Muscle of leg (tissue), 11 donors: ENCODE data around the gene LMBRD2. TPM values are rescaled to one million over a fixed set of nuclear protein-coding genes. Genes with fewer than 3 reads are reported as not detected.

Experiments used
- DNase-seq: peaks from one replicate; pipeline ENCODE4 v3.0.0; 2013
- H3K27ac ChIP-seq: one replicate; pipeline ENCODE4 v1.5.1; 2013; ENCODE audit warnings: mild to moderate bottlenecking, low read length, control low read depth
- H3K27me3 ChIP-seq: one replicate; pipeline ENCODE4 v1.6.1; 2013; ENCODE audit warnings: low read length; ENCODE audit not compliant: control insufficient read depth, insufficient read depth
- H3K36me3 ChIP-seq: one replicate; pipeline ENCODE4 v1.6.1; 2013; ENCODE audit warnings: low read length; ENCODE audit not compliant: control insufficient read depth, insufficient read depth
- H3K4me1 ChIP-seq: one replicate; pipeline ENCODE4 v1.6.1; 2013; ENCODE audit warnings: low read length; ENCODE audit not compliant: control insufficient read depth, insufficient read depth
- H3K4me3 ChIP-seq: one replicate; pipeline ENCODE4 v1.5.1; 2013; ENCODE audit warnings: low read length, control low read depth
- H3K9me3 ChIP-seq: replicated peaks from 2 replicates; pipeline ENCODE4 v1.6.1; 2013; ENCODE audit warnings: low read depth, low read length; ENCODE audit not compliant: control insufficient read depth
- WGBS: methylation state at CpG from one replicate; pipeline ENCODE4 v1.1.5; 2013; ENCODE audit warnings: missing lambda C conversion rate; ENCODE audit not compliant: insufficient coverage; 5-methylcytosine and 5-hydroxymethylcytosine counted together
- polyA plus RNA-seq, 8 donors: library from polyadenylated mRNA; unstranded; fragments of 120-200 nt; gene quantifications; one replicate each; pipeline versions ENCODE4 v1.2.1 to v1.2.3, GENCODE V29; 2013; ENCODE audit warnings: inconsistent platforms in 1 of 8, low replicate concordance in 1 of 8; ENCODE audit not compliant: insufficient read length in 8 of 8, insufficient read depth in 1 of 8
- total RNA-seq: library from RNA; stranded (reverse); fragments of 120-200 nt; gene quantifications from one replicate; pipeline ENCODE4 v1.2.4, GENCODE V29; 2013

The LMBRD2 gene
- total and polyA plus RNA-seq, 9 donors, result 8.1 to 14.6 (median 11.1) TPM

DNA sequence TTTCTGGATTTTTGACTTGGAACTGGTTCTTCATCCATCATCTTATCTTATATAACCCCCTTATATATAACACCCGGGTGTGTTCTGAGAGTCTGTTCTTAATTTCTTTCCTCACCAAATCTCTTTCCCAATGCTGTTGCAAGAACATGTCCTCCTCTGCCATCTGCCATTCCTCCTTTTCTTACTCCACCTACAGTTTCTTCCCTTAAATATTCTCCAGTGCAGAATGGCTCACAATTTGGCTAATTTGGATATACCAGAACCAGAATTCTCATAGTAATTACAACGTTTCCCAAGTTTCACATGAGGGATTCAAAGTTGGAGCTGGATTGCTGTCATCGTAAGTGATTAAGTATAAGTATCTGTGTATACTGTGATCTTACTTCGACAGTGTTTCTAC is 28.3 kb upstream of the LMBRD2 start:
- no peaks in the 10 kb centered on the region for H3K9me3 ChIP-seq
- H3K27ac ChIP-seq, result no peak overlapping the region
- H3K27me3 ChIP-seq, result no peaks in the 10 kb centered on the region
- no peak overlapping the region for H3K4me3 ChIP-seq
- 92% methylated on average over 1 of the region's 4 CpGs for WGBS
- peaks cover 24% of the 10 kb centered on the region for H3K36me3 ChIP-seq
- H3K4me1 ChIP-seq, result no peaks in the 10 kb centered on the region
- no peak for DNase-seq

DNA sequence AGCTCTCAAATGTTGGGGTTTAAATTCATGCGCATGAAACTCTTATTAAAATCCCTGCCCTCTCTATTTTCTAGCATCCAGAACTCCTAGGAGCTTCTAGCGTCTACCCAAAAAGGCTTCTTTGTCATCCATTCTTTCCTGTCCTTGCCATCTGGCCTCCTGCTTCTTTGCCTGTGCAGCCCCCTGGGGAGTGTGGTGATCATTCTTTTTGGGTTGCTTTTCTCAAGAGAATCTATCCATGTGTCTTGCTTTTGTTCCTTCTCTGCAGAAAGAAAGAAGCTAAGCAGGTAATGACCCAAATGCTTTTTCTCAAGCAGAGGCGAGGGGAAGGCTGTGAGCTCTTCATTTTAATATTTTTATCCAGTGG is 26.8 kb upstream of the LMBRD2 start:
- no peaks in the 10 kb centered on the region for H3K4me1 ChIP-seq
- DNase-seq, result no peak
- no peak overlapping the region for H3K27ac ChIP-seq
- no peaks in the 10 kb centered on the region for H3K27me3 ChIP-seq
- H3K4me3 ChIP-seq, result no peak overlapping the region
- H3K9me3 ChIP-seq, result no peaks in the 10 kb centered on the region
- no CpG with 5 or more reads among the region's 3 CpGs for WGBS
- H3K36me3 ChIP-seq, result peaks cover 36% of the 10 kb centered on the region

DNA sequence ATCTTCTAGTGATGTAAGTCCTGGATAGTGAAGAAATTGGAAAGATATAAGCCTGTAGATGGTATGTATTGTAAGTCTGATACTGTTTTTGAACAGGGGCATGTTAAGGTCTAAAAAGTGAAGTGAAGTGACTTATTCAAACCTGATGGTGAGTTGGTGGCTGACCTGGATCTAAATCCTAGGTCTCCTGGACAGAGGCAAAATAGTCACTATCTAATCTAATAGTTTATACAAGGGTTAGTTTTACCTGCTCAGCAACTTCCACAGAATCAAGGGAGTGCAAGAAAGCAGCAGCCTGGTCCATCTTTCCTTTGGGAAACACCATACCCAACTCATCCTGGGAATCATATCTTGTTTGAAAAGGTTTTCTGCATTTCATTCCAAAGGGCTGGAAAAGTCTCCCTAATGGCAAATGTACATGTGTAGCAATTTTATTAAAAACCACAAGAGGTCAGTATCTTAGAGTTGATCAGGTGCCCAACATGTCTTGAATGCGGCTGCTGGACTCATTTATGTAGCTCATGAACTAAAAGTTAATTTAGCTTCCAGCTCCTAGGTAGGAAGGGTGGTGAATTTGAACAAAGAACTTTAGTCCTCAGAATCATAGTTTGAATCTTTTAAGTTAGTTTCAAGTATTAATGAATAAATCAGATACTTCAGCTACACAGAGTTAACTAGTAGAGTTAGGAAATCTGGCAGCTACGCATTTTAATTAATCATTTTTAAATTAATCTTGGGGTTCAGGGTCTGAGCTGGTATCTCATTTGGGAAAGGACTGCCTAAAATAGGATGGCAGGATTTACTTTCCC is 26.2 kb upstream of the LMBRD2 start:
- no peaks in the 10 kb centered on the region for H3K27me3 ChIP-seq
- peak; percentile 52 for DNase-seq
- no peak overlapping the region for H3K27ac ChIP-seq
- no peak overlapping the region for H3K4me3 ChIP-seq
- no peaks in the 10 kb centered on the region for H3K9me3 ChIP-seq
- no CpG with 5 or more reads among the region's 2 CpGs for WGBS
- H3K4me1 ChIP-seq, result no peaks in the 10 kb centered on the region
- peaks cover 40% of the 10 kb centered on the region for H3K36me3 ChIP-seq

DNA sequence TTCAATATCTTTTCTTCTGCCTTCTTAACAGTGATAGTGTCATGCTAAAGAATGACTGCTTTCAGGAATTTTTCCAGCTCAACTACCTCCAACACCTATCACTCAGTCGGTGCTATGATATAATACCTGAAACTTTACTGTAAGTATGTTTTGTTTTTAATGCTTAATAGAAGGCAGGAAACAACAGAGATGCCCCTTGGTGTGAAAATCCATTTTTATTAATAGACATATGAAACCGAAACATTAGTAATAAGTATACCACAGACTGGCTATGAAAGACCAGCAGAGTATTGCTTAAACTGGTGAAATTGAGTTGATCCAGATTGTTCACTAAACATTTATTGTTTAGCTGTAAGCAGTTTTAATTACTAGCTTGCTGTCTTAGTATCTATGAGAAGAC is 25.5 kb upstream of the LMBRD2 start:
- Histone ChIP-seq H3K27me3 (no peaks in the 10 kb centered on the region), H3K4me1 (no peaks in the 10 kb centered on the region), H3K36me3 (peaks cover 43% of the 10 kb centered on the region), H3K4me3 (no peak overlapping the region), H3K27ac (no peak overlapping the region), H3K9me3 (no peaks in the 10 kb centered on the region)
- no CpG with 5 or more reads among the region's 2 CpGs for WGBS
- no peak for DNase-seq

DNA sequence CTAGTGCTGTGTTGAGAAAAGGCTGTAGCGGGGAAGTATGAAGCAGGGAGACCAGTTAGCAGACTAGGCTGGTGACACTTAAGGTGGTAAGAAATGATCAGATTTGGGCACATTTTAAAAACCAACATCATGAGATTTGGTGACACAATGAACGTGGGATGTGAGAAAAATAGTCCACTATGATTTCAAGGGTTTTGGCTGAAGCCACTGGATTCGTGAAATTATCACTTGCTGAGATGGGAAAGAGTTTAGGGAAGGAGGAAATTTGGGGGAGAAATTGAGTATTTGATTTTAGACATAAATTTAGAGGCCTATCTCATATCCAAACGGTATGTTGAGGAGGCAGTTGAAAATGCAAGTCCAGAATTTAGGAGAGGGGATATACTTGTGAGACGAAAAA is 23.4 kb upstream of the LMBRD2 start:
- 90% methylated on average over 2 of the region's 5 CpGs for WGBS
- peaks cover 40% of the 10 kb centered on the region for H3K36me3 ChIP-seq
- H3K27ac ChIP-seq, result no peak overlapping the region
- H3K9me3 ChIP-seq, result no peaks in the 10 kb centered on the region
- no peaks in the 10 kb centered on the region for H3K27me3 ChIP-seq
- H3K4me1 ChIP-seq, result no peaks in the 10 kb centered on the region
- no peak overlapping the region for H3K4me3 ChIP-seq
- DNase-seq, result no peak

DNA sequence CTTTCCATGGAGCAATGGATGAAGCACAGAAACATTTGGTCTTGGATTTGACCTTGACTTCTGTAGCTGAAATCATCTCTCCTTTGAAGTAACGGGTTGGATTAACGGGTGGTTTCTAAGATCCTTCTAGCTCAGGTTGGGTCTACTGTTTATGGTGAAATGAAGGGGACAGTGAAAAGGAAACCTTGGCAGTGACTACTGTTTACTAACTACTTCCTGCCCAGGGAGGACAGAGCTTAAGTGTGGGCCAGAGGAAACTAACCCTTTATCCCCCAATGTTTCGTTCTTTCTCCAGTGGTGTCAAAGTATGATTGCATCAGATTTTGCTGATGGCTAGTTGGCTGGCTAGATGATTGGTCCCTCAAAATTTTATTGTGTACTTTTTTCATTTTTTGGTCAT is 22.4 kb upstream of the LMBRD2 start:
- H3K27ac ChIP-seq, result no peak overlapping the region
- H3K4me1 ChIP-seq, result no peaks in the 10 kb centered on the region
- no peaks in the 10 kb centered on the region for H3K9me3 ChIP-seq
- DNase-seq, result no peak
- no peak overlapping the region for H3K4me3 ChIP-seq
- H3K27me3 ChIP-seq, result no peaks in the 10 kb centered on the region
- peaks cover 39% of the 10 kb centered on the region for H3K36me3 ChIP-seq
- no CpG with 5 or more reads among the region's 3 CpGs for WGBS

DNA sequence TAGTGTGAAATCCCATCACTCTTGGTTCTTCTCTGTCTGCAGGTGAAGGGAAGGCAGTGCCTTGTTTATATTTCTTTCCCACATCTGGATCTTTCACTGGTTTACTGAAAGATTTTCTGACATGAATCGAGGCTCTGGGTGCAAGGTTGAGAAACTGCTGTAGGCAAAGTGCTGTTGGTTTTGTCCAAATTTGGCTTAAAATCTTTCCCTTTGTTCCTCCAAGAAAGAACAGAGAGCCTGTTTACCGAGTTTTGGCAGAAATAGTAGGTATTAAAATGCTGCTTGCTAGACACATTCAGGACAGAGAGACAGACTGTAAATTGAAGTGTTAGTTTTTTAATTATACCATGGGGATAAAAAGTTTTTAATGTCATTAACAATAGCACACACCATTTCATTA is 21.7 kb upstream of the LMBRD2 start:
- Histone ChIP-seq H3K27ac (no peak overlapping the region), H3K9me3 (no peaks in the 10 kb centered on the region), H3K4me1 (no peaks in the 10 kb centered on the region), H3K4me3 (no peak overlapping the region), H3K27me3 (no peaks in the 10 kb centered on the region), H3K36me3 (peaks cover 42% of the 10 kb centered on the region)
- no peak for DNase-seq
- WGBS, result no CpG with 5 or more reads among the region's 2 CpGs

DNA sequence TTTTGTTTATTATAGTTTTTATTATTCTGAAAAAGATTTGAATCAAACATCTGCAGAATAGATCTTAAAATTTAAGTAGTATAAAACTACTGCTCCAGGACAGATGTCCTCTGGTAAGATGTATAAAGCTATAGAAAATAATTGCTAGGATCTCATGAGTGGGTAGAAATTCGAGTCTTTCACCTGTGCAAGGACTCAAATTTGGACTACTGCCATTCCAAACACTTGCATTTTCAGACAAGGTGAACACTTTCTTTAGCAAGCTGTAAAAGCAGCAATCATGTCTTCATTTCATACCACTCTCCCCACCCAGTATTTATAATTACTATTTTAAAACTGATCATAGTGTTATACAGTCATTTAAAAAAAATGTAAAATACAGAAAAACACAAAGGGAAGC is 20.9 kb upstream of the LMBRD2 start:
- Histone ChIP-seq H3K4me1 (no peaks in the 10 kb centered on the region), H3K36me3 (peaks cover 48% of the 10 kb centered on the region), H3K9me3 (no peaks in the 10 kb centered on the region), H3K27me3 (no peaks in the 10 kb centered on the region), H3K27ac (no peak overlapping the region), H3K4me3 (no peak overlapping the region)
- no CpG with 5 or more reads among the region's 1 CpG for WGBS
- DNase-seq, result no peak

DNA sequence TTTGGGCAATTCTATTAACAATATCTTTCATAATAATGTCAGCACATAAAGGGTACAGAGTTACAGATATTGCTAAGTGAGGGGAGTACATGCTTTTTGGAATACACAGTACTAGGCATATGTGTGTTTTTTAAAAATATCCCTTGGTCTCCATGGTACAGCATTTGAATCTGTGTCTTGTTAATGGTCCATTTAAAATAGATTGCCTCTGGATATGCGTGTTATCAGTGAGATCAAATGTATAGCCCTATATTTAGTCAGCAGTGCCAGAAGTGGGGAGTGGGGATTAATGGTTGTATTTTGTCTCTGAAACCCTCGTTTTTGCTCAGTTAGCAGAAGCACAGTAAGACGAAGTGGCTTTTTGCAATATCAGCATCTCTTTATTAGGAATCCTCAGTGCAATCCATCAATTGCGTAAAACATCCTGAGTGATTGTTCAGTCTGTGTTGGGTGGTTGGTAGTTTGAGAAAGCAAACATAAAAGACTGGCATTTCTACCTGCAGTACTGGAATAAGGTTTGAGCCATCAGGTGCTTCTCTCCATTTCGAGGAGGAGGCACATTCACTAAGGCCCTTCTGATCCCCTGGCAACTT is 19.2 kb upstream of the LMBRD2 start:
- H3K27ac ChIP-seq, result no peak overlapping the region
- no peaks in the 10 kb centered on the region for H3K9me3 ChIP-seq
- peak; percentile 38 for DNase-seq
- no peaks in the 10 kb centered on the region for H3K4me1 ChIP-seq
- peaks cover 60% of the 10 kb centered on the region for H3K36me3 ChIP-seq
- no CpG with 5 or more reads among the region's 5 CpGs for WGBS
- H3K27me3 ChIP-seq, result no peaks in the 10 kb centered on the region
- H3K4me3 ChIP-seq, result no peak overlapping the region

DNA sequence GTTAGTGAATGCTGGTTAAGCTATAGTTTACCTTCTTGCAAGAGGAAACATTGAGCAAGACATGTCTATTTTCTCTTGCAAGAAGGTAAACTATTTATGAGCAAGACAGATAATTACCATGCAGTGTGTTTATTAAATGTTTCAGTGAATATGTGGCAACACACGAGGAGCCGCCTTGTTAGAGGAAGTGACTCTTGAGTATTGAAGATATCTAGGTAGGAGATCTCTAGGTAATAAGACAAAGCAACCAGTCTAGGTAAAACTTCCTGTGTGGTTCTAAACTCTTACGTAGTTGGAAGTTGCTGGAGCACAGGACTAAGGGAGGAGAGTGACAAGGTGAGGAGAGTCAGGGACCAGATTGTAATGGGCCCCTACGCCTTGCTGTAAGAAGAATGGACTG is 17.1 kb upstream of the LMBRD2 start:
- H3K36me3 ChIP-seq, result peaks cover 55% of the 10 kb centered on the region
- 94% methylated on average over 4 of the region's 4 CpGs for WGBS

More for the DNA sequence above, 17.1 kb upstream of the LMBRD2 start:
- Histone ChIP-seq H3K9me3 (no peaks in the 10 kb centered on the region), H3K4me1 (peaks cover 6% of the 10 kb centered on the region), H3K27ac (no peak overlapping the region), H3K4me3 (no peak overlapping the region), H3K27me3 (no peaks in the 10 kb centered on the region)
- no peak for DNase-seq
